HepG2 (cell line): Measurements from ENCODE around the gene GNB3. TPM values are rescaled to one million over a fixed set of nuclear protein-coding genes. Genes with fewer than 3 reads are reported as not detected.

Experiments used
- ARNT ChIP-seq: fragments of 450-650 bp; IDR thresholded peaks from 2 replicates; pipeline ENCODE4 v1.6.1; 2017
- ATF7 ChIP-seq, 2 experiments: fragments of 450-650 bp in 1 of 2; sonication (generic) in 1 of 2; formaldehyde crosslinking in 1 of 2; IDR thresholded peaks; 2 replicates each; pipeline versions ENCODE4 v1.4.0 to v1.6.1; 2016 to 2020; ENCODE audit warnings: antibody characterized with exemption in 1 of 2, mild to moderate bottlenecking in 1 of 2, missing genetic modification reagents in 1 of 2
- EED ChIP-seq: sonication (generic); formaldehyde crosslinking; IDR thresholded peaks from 2 replicates; pipeline ENCODE4 v1.5.0; 2020; ENCODE audit warnings: mild to moderate bottlenecking, missing genetic modification reagents
- GABPA ChIP-seq, 2 experiments: IDR thresholded peaks; 2 replicates each; pipeline ENCODE4 v1.6.1; 2011 to 2016; ENCODE audit warnings: low read depth in 2 of 2, low read length in 1 of 2, missing biosample characterization in 1 of 2, missing genetic modification characterization in 1 of 2
- HMGXB3 ChIP-seq: sonication (generic); formaldehyde crosslinking; IDR thresholded peaks from 2 replicates; pipeline ENCODE4 v1.4.0; 2020; ENCODE audit warnings: missing genetic modification reagents, borderline replicate concordance
- JARID2 ChIP-seq: sonication (generic); formaldehyde crosslinking; IDR thresholded peaks from 2 replicates; pipeline ENCODE4 v1.8.1; 2023; ENCODE audit warnings: missing genetic modification reagents, inconsistent platforms; ENCODE audit not compliant: insufficient replicate concordance
- MAX ChIP-seq: IDR thresholded peaks from 2 replicates; pipeline ENCODE4 v1.6.1; 2012; ENCODE audit warnings: inconsistent platforms
- MYPOP ChIP-seq: sonication (generic); formaldehyde crosslinking; IDR thresholded peaks from 2 replicates; pipeline ENCODE4 v1.8.1; 2023; ENCODE audit warnings: mild to moderate bottlenecking, moderate library complexity, missing genetic modification reagents
- PAXIP1 ChIP-seq: sonication (generic); formaldehyde crosslinking; conservative IDR thresholded peaks from 2 replicates; pipeline ENCODE4 v1.4.0; 2020; ENCODE audit warnings: mild to moderate bottlenecking, missing genetic modification reagents, moderate library complexity
- RBFOX2 ChIP-seq: fragments of 200-400 bp; formaldehyde crosslinking; IDR thresholded peaks from 2 replicates; pipeline ENCODE4 v1.6.1; 2017; ENCODE audit warnings: low read depth, mild to moderate bottlenecking, low read length
- SMYD3 ChIP-seq: sonication (generic); formaldehyde crosslinking; IDR thresholded peaks from 2 replicates; pipeline ENCODE4 v1.8.1; 2023; ENCODE audit warnings: mild to moderate bottlenecking, missing genetic modification reagents
- STAT5B ChIP-seq: sonication (generic); formaldehyde crosslinking; IDR thresholded peaks from 2 replicates; pipeline ENCODE4 v1.4.0; 2020; ENCODE audit warnings: missing genetic modification reagents
- TEAD3 ChIP-seq: optimal IDR thresholded peaks from 2 replicates; pipeline ENCODE3; 2016; ENCODE audit warnings: borderline replicate concordance
- ZBTB33 ChIP-seq: sonication (generic); formaldehyde crosslinking; IDR thresholded peaks from 2 replicates; pipeline ENCODE4 v1.4.0; 2020; ENCODE audit warnings: missing genetic modification reagents
- ZNF558 ChIP-seq: sonication (generic); formaldehyde crosslinking; IDR thresholded peaks from 2 replicates; pipeline ENCODE4 v1.9.0; 2022; ENCODE audit warnings: mild to moderate bottlenecking, missing genetic modification reagents, borderline replicate concordance
- ZNF572 ChIP-seq: sonication (generic); formaldehyde crosslinking; IDR thresholded peaks from 2 replicates; pipeline ENCODE4 v1.5.1; 2020; ENCODE audit warnings: mild to moderate bottlenecking, missing genetic modification reagents
- ZNF746 ChIP-seq: sonication (generic); formaldehyde crosslinking; IDR thresholded peaks from 2 replicates; pipeline ENCODE4 v1.8.0; 2022; ENCODE audit warnings: mild to moderate bottlenecking, missing genetic modification reagents
- ZNF850 ChIP-seq: sonication (generic); formaldehyde crosslinking; conservative IDR thresholded peaks from 2 replicates; pipeline ENCODE4 v1.9.0; 2021; ENCODE audit warnings: mild to moderate bottlenecking, missing genetic modification reagents
- ZNF878 ChIP-seq: sonication (generic); formaldehyde crosslinking; IDR thresholded peaks from 2 replicates; pipeline ENCODE4 v1.8.1; 2023; ENCODE audit warnings: mild to moderate bottlenecking, missing genetic modification reagents, moderate library complexity
- polyA plus RNA-seq, 8 experiments: library from polyadenylated mRNA; depleted of rRNA in 3 of 8; stranded (reverse) in 7 of 8; unstranded in 1 of 8; fragments of >200 nt; fragmentation: Illumina TruSeq in 4 of 8; extraction: Trizol in 4 of 8; gene quantifications; 2 replicates each; pipeline versions ENCODE4 v1.2.1 to v1.2.3, GENCODE V29; 2011 to 2016; ENCODE audit warnings: low read depth in 4 of 8, missing spikeins in 1 of 8, mixed read lengths in 1 of 8; ENCODE audit not compliant: insufficient read depth in 1 of 8
- total RNA-seq, 5 experiments: library from RNA; depleted of rRNA; stranded (reverse); fragments of >200 nt; fragmentation: Illumina TruSeq; extraction: Trizol; gene quantifications; 2 replicates each; pipeline ENCODE4 v1.2.3, GENCODE V29; 2016; ENCODE audit warnings: low read depth in 1 of 5

Gene GNB3
- total and polyA plus RNA-seq, 2 of the 13 experiments (the other 11 are each of a cell fraction or from before 2014, with no cell fraction given) = 1.3 to 3.6 TPM

- TF ChIP-seq ARNT (no peak), EED (CRISPR knock-in tag) (no peak), ATF7 (IDR thresholded peaks at IDR 0.05) (no peak), ATF7 (CRISPR knock-in tag; IDR thresholded peaks at IDR 0.05) (no peak), ZNF558 (CRISPR knock-in tag) (no peak), ZNF572 (0 out of 2 replicates have a peak, but pooled peaks have one; percentile 36), ZNF878 (no peak), STAT5B (CRISPR knock-in tag) (no peak), MAX (no peak), GABPA (IDR thresholded peaks at IDR 0.05; ENCODE audit: low read depth, low read length) (no peak), GABPA (CRISPR knock-in tag; IDR thresholded peaks at IDR 0.05; ENCODE audit: low read depth) (no peak), HMGXB3 (peak; percentile 15; the same call in 1 of the 2 replicates), RBFOX2 (no peak), ZBTB33 (CRISPR knock-in tag) (peak; percentile 68), ZNF746 (CRISPR knock-in tag) (0 out of 2 replicates have a peak, but pooled peaks have one; percentile 16), JARID2 (no peak), SMYD3 (CRISPR knock-in tag) (no peak), MYPOP (CRISPR knock-in tag) (no peak), ZNF850 (CRISPR knock-in tag) (no peak), TEAD3 (CRISPR knock-in tag) (no peak), PAXIP1 (CRISPR knock-in tag) (no peak)
Observed at GRCh38 chr12:6866920-6867412, 26.2 kb downstream of the GNB3 start (continued).
